DMS53 treated with DMSO at 0.1 percent for 48 hours (cell line): ENCODE data around the gene RPL38.
A peak's percentile ranks its signal among the peaks of the same experiment; 100 is the strongest.

Source experiments
- DNase-seq: peaks from one replicate; lab custom pipeline; 2025; ENCODE audit not compliant: unreplicated experiment; lab: John Stamatoyannopoulos, UW

Gene RPL38

DNA sequence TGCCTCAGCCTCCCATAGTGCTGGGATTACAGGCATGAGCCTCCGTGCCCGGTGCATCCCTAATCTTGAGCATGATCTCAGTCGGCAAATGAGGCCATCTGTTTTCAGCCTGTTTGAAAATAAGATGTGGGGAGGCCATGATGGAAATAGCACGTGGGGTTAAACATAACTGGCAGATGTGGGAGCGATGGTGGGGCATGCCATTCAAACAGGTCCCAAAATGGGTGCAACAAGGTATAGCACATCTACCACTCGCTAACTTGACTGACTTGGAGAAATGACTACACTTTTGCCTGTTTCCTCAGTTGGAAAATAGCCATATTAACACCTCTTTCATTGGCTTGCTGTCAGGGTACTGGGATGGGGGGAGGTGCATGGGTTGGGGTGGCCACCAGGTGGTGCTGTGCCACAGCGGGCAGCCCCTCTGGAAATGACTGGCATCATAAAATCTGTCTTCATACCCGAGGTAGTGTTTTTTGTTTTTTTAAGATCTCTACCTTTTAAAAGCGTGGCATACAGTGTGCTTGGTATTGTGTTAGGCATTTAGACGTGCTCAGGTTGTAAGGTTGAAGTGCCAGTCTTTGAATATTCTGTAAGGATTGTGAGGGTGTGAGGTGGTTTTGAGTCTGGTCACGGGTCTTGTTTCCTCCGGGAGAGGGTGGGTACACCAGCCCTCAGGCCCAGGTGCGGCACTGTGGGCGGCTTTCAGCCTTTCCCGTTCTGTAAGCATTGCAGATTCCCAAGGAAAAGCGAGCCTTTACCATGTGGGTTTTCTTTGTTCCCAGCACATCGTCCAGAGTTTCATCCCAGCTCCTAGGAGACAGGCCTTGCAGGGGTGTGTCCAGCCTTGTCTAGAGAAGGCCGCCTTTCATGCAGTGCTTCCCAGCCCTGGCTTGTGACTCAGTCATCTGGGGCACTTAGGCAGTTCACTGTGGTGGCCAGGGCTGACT lies 7.0 kb downstream of the RPL38 start:
- peak; percentile 69 for DNase-seq

DNA sequence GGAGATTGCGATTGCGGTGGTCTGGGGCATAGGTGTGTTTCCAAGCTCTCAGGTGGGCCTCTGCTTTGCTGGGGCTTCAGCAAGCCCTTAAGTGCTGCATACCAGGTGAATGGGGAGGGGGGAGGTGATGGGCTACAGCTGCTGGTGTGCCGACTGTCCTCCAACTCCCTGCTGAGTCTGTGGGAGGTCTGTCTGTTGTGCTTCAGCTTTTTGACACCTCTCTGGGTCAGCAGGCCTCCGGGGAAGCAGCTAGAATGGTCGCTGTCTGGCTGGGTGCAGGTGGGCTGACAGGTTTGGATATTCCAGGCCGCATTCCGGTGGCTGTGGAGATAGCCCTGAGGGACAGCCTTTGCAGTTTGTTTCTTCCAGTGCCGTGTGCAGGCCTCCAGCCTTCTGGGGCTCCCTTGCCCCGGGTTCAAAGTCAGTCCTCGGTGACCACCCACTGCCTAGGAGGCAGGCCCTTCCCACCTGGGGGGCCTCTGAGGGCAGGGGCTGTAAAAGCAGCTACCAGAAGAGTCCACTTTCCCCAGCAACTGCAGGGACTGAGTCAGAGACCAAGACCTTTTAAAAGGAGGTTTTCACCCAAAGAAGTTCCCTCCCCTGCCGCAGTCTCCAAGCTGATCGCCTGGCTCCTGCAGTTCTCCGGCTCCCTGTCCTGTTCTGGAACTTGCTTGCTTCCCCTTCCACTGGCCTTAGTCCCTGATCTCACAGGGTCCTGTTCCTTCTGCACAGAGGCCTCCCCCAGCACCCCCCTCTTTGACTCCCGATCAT lies 7.8 kb downstream of the RPL38 start:
- no peak for DNase-seq

DNA sequence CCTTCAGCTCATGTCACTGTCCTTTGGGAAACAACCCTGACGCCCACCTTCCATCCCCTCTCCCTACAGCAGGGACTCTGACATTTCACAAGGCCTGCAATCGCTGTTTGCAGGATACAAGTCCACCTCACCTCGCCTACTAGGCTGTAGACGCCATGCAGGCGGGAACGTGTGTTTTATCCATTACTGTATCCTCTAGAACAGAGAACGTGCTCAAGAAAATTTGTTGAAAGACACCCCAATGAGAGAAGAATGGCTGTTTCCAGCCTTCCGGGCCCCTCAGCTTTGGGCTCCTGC lies 8.4 kb downstream of the RPL38 start:
- DNase-seq: no peak

GRCh38 chr17:74212209-74212912 lies 8.9 kb downstream of the RPL38 start:
- no peak for DNase-seq

DNA sequence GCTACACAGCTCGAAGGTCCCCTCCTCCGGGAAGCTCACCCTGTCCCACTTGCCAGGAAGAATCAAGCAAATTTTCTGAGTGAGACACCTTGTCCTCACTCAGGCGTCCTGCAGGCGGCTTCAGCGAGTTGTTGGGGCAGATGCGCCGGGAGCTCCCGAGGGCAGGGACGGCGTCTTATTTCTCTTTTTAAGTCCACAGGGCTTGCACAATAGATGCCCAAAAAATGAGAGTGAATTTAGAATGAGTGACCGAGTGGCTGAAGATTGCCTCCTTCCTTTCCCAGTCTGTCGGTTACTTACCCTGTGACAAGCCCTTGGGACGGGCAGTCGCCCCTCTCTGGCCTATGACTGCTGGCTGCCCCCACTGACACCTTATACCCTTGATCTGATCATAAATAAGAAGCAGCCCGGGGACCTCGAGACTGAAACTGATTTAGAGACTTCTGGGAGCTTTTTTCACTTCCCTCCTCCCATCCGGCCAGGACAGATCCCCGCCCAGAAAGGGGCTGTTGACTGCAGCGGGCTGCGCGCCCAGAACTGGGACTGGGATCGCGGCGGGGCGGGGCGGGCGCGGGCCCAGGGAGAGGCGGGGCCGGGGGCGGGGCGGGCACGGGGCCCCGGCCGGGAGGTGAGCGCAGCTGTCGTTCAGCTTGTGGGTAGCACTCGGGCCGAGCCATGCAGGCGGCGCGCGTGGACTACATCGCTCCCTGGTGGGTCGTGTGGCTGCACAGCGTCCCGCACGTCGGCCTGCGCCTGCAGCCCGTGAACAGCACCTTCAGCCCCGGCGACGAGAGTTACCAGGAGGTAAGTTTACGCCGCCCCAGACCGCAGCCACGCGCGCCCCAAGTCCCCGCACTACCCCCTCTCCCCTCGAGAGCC lies 9.7 kb downstream of the RPL38 start, which contains the start of gene TTYH2:
Gene TTYH2, plus strand, starts transcription at position 659 of the 879 bp plus-strand sequence. Its CDS starts 17 bp downstream, at position 676.
- peak; percentile 70 for DNase-seq

DNA sequence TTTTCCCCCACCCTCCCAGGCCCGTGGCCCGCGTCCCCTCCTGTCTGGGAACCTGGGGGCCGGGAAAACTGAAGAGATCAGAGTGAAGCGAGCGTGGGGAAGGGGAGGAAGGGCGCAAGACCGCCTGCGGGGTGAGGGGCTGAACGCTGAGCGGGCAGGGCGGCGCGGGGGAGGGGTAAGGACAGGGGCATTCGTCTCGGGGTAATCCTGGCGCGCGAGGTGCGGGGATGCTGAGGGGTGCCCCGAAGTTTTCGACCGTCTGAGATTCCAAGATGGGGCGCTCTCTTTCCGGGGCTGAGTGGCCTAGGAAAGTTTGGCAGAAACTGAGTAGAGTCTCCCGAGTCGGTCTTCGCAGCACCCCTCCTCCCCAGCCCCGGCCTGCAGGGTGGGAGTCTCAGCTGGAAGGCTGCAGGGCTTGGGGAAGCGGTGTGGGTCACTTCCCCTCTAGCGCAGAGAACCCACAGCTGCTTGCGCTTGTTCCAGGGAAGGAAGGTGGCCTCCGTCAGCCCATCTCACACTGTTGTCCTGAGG lies 10.4 kb downstream of the RPL38 start:
- no peak for DNase-seq

- no peak for DNase-seq
These were observed 11.2 kb downstream of the RPL38 start for GRCh38 chr17:74214484-74215341.

- DNase-seq: no peak
These were observed 11.9 kb downstream of the RPL38 start for GRCh38 chr17:74215342-74215727.

- DNase-seq: no peak
These were observed 13.0 kb downstream of the RPL38 start for GRCh38 chr17:74216505-74216904.

DNA sequence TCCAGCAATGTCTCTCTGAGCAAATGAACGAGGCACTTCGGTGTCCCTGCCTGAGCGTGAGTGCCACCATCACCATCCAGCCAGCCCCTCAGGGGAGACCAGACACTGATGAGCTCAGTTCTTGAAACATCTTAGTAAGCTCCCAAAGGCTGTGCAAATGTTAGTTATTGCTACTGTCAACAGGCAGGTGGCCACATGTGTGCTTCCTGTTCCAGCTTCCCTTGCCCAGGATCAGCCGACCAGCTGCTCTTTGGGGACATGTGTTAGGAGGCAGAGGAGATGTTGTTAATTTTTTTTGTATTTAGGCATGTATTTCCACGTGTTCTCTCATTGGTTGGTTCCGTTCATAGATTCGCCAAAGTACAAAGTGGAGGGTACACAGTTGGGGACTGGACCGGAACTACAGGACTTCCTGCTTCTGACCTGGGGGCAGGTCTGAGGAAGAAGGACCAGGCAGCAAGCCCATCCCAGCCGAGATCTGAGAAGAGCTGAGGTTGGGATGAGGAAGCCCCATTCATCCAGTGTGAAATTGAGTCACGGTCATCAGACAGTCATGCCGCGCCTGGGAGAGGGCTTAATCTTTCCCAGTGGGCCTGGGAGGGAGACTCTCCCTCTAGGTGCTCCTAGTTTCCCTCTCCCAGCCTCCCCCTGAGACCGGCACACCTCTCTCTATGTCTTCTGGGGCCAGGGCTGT lies 13.7 kb downstream of the RPL38 start:
- DNase-seq: peak; percentile 85

- DNase-seq: no peak
These were observed 14.4 kb downstream of the RPL38 start for GRCh38 chr17:74217888-74218287.

GRCh38 chr17:74218436-74218835 lies 15.0 kb downstream of the RPL38 start:
- no peak for DNase-seq

DNA sequence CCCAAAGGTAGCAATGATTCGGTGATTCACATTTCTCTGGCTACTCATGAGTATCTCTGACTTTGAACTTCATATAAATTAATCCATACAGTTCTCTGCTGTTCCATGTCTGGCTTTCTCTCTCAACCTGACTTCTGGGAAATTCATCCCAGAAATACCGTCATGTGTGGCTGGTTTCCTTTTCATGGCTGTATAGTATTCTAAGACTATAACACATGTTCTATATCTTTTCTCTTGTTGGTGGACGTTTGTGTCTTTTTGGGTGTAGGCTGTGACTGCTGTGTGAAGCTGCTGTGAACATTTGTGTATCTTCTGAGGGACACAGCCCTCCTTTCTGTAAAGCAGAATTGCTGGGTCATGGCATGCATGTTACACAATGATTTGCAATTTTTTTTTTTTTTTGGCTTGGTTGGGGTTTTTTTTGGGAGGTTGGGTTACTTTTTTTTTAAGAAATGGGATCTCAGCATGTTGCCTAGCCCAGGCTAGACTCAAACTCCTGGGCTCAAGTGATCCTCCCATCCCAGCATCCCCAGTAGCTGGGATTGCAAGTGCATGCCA lies 16.2 kb downstream of the RPL38 start:
- DNase-seq: no peak

- DNase-seq: no peak
These were observed 16.7 kb downstream of the RPL38 start for GRCh38 chr17:74220219-74220618.

DNA sequence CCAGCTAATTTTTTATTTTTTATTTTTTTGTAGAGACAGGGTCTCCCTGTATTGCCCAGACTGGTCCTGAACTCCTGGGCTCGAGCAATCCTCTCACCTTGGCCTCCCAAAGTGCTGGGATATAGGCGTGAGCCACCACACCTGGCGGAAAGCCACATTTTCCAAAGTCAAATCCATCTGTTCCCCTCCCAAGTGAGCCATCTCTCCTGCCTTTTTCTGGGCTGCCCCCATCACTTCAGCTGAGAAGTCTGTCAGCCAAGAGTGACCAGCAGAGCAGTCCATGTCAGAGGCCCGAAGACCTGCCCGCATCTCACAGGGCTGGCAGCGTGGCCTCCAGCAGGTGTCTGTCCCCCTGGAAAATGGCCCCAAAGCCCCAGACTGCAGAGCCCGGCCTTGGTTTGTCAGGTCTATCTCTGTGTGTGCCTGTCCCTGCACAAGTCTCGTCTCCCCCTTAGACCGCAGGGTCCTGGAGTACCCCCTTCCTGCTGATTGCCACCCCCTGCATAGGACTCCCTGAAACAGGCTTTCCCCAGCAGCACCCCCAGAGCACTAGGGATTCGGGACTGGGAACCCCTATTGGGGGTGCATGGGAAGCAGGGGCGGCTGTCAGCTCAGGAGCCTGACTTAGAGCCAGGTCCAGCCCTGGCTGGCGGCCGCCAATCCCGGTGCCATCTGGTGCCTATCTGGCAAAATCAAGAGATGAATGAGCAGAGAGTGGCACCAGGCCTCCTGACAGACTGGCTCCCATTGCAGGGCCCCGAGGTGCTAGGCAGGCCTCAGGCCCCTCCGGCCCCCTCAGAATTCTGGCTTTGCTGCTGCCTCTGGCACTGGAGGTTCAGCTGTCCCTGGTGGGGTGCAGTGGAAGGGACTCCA lies 17.7 kb downstream of the RPL38 start:
- no peak for DNase-seq

DNA sequence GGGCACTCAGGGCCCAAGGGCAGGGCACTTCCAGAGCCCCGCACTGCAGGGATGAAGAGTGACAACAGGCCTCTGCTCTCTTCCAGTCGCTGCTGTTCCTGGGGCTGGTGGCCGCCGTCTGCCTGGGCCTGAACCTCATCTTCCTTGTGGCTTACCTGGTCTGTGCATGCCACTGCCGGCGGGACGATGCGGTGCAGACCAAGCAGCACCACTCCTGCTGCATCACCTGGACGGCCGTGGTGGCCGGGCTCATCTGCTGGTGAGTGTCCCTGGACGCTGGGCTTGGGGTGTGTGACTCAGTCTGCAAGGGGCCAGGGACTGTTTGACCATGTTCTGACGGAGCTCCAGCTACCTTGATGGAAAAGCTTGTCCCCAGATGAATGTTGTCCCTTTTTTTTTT lies 18.9 kb downstream of the RPL38 start:
- DNase-seq: no peak

GRCh38 chr17:74223901-74224300 lies 20.4 kb downstream of the RPL38 start:
- DNase-seq: no peak
